ENCODE data around the gene LHFPL6. TPM values are rescaled to one million over a fixed set of nuclear protein-coding genes. Genes with fewer than 3 reads are reported as not detected.

LHFPL6 gene
- total and polyA plus RNA-seq, 11 donors = 34.4 to 74.4 (median 53.2) TPM

DNA sequence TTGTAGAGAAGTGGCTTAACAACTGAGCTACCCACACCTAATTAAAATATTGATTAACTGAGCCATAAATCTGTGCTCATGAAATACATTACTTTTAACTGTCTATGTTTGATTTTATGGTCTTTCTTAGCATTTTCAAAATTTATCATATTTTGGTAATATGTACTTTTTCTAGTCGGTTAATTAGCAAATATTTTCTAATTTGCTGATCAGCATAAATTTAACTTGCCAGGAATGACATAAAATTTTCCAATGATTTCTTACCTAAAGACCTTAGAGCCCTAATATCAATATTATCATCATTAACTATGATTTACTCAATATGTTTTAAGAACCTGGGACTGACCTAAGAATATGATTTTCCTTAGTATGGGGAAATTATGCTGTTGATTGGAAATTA lies 32.6 kb upstream of the LHFPL6 start:
- DNase-seq (no peak), ATAC-seq (no peak)
- peaks cover 0 to 19% (median 9%) of the 10 kb centered on the region in 12 donors for H3K9me3 ChIP-seq
- 89 to 99% (median 96%) methylated on average over 1 of the region's 1 CpG for WGBS, 4 donors
- no peak overlapping the region for H3K4me3 ChIP-seq
- H3K4me1 ChIP-seq = no peaks in the 10 kb centered on the region
- H3K36me3 ChIP-seq = no peaks in the 10 kb centered on the region
- intact Hi-C loops (cut with DNase I) = no loop called here
- H3K27me3 ChIP-seq = peaks cover 0 to 5% (median 0%) of the 10 kb centered on the region in 9 donors
- no peak for TF ChIP-seq POLR2A (IDR thresholded peaks at IDR 0.05)
- TF ChIP-seq, protein P1, sequence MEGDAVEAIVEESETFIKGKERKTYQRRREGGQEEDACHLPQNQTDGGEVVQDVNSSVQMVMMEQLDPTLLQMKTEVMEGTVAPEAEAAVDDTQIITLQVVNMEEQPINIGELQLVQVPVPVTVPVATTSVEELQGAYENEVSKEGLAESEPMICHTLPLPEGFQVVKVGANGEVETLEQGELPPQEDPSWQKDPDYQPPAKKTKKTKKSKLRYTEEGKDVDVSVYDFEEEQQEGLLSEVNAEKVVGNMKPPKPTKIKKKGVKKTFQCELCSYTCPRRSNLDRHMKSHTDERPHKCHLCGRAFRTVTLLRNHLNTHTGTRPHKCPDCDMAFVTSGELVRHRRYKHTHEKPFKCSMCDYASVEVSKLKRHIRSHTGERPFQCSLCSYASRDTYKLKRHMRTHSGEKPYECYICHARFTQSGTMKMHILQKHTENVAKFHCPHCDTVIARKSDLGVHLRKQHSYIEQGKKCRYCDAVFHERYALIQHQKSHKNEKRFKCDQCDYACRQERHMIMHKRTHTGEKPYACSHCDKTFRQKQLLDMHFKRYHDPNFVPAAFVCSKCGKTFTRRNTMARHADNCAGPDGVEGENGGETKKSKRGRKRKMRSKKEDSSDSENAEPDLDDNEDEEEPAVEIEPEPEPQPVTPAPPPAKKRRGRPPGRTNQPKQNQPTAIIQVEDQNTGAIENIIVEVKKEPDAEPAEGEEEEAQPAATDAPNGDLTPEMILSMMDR (IDR thresholded peaks at IDR 0.05) = no peak
- H3K27ac ChIP-seq = no peak overlapping the region

GRCh38 chr13:39632994-39633393 lies 30.0 kb upstream of the LHFPL6 start:
- no peak overlapping the region for H3K4me3 ChIP-seq
- H3K36me3 ChIP-seq = no peaks in the 10 kb centered on the region
- TF ChIP-seq, protein P1 (IDR thresholded peaks at IDR 0.05) = no peak
- no peak for TF ChIP-seq POLR2A (IDR thresholded peaks at IDR 0.05)
- H3K27ac ChIP-seq = no peak overlapping the region
- ATAC-seq (no peak), DNase-seq (no peak)
- H3K27me3 ChIP-seq = peaks cover 0 to 5% (median 0%) of the 10 kb centered on the region in 9 donors
- intact Hi-C loops (cut with DNase I) = no loop called here
- peaks cover 0 to 22% (median 9%) of the 10 kb centered on the region in 12 donors for H3K9me3 ChIP-seq
- H3K4me1 ChIP-seq = no peaks in the 10 kb centered on the region

DNA sequence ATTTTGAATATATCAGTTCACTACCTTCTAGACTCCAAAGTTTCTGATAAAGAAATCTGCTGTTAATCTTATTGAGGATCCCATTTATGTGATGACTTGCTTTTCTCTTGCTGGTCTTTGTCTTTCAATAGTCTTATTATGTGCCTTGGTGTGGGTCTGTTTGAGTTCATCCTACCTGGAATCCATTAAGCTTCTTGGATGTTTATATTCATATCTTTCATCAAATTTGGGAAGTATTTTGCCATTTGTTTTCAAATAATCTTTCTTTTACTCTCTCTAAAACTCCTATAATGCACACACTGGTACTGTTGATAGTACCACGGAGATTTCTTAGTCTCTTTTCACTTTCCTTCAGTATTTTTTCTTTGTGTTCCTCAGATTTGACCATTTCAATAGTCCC lies 28.3 kb upstream of the LHFPL6 start:
- WGBS, 4 donors = 79 to 91% (median 88%) methylated on average over 1 of the region's 1 CpG
- DNase-seq = no peak
- ATAC-seq = no peak
- Histone ChIP-seq H3K36me3 (no peaks in the 10 kb centered on the region), H3K27ac (no peak overlapping the region), H3K9me3 (peaks cover 0 to 22% (median 9%) of the 10 kb centered on the region in 12 donors), H3K4me3 (no peak overlapping the region), H3K4me1 (no peaks in the 10 kb centered on the region), H3K27me3 (peaks cover 0 to 5% (median 0%) of the 10 kb centered on the region in 9 donors)
- TF ChIP-seq, protein P1 (IDR thresholded peaks at IDR 0.05) = no peak
- no peak for TF ChIP-seq POLR2A (IDR thresholded peaks at IDR 0.05)
- intact Hi-C loops (cut with DNase I) = no loop called here

- Histone ChIP-seq H3K9me3 (no peaks in the 10 kb centered on the region), H3K4me1 (no peaks in the 10 kb centered on the region), H3K27me3 (no peaks in the 10 kb centered on the region), H3K36me3 (no peaks in the 10 kb centered on the region), H3K27ac (no peak overlapping the region), H3K4me3 (no peak overlapping the region)
- no peak for TF ChIP-seq POLR2A (IDR thresholded peaks at IDR 0.05)
- TF ChIP-seq, protein P1 (IDR thresholded peaks at IDR 0.05) = no peak
- DNase-seq (no peak), ATAC-seq (no peak)
- WGBS, 4 donors = 77 to 97% (median 95%) methylated on average over 1 of the region's 1 CpG
- intact Hi-C loops (cut with DNase I) = no loop called here
Observed at GRCh38 chr13:39623466-39623865, 20.5 kb upstream of the LHFPL6 start.
